Transverse colon (tissue), 4 donors: Measurements from ENCODE around the gene ESPL1. TPM values are rescaled to one million over a fixed set of nuclear protein-coding genes. Genes with fewer than 3 reads are reported as not detected.
"Not testable (repeated sequence)": the region's sequence is repeated elsewhere in the genome, so short reads cannot be mapped to it uniquely, and the experiment has no call there.

Experiments used
- DNase-seq: peaks from one replicate; pipeline ENCODE4 v3.0.0-alpha.2; 2019
- H3K27ac ChIP-seq, 4 donors: fragments of 200-600 bp; sonication (generic); 2 replicates each; pipeline ENCODE4 v1.5.1; 2016 to 2018; ENCODE audit warnings: inconsistent platforms in 4 of 4
- H3K27me3 ChIP-seq: fragments of 200-600 bp; sonication (generic); 2 replicates; pipeline ENCODE4 v1.5.1; 2017; ENCODE audit warnings: inconsistent platforms
- H3K36me3 ChIP-seq, 4 donors: fragments of 200-600 bp; sonication (generic); 2 replicates each; pipeline ENCODE4 v1.5.1; 2017 to 2019; ENCODE audit warnings: inconsistent platforms in 4 of 4
- H3K4me1 ChIP-seq, 4 donors: fragments of 200-600 bp; sonication (generic); 2 replicates each; pipeline ENCODE4 v1.5.1; 2017 to 2020; ENCODE audit warnings: inconsistent platforms in 4 of 4
- H3K4me3 ChIP-seq, 4 donors: fragments of 200-600 bp; sonication (generic); 1 replicate in 1 of 4; 2 replicates in 3 of 4; pipeline versions ENCODE4 v1.5.1 to v1.6.1; 2017 to 2019; ENCODE audit warnings: inconsistent platforms in 4 of 4
- H3K9me3 ChIP-seq, 2 donors: fragments of 200-600 bp; sonication (generic); 2 replicates each; pipeline ENCODE4 v1.5.1; 2017 to 2019; ENCODE audit warnings: inconsistent platforms in 2 of 2
- CTCF ChIP-seq, 5 experiments: fragments of 200-600 bp in 3 of 5; fragments of 450-650 bp in 2 of 5; sonication (generic) in 3 of 5; IDR thresholded peaks; 1 replicate in 2 of 5; 2 replicates in 3 of 5; pipeline ENCODE4 v1.5.1; 2016 to 2017; ENCODE audit warnings: antibody characterized with exemption in 5 of 5, inconsistent platforms in 3 of 5, mild to moderate bottlenecking in 2 of 5, moderate library complexity in 1 of 5
- EP300 ChIP-seq: sonication (generic); formaldehyde crosslinking; IDR thresholded peaks from one replicate; pipeline ENCODE4 v1.6.1; 2017; ENCODE audit warnings: antibody characterized with exemption, low read depth
- POLR2A ChIP-seq: fragments of 450-650 bp; IDR thresholded peaks from one replicate; pipeline ENCODE4 v1.6.1; 2016; ENCODE audit warnings: antibody characterized with exemption, mild to moderate bottlenecking, moderate library complexity
- POLR2AphosphoS5 ChIP-seq, 3 donors: sonication (generic); formaldehyde crosslinking; IDR thresholded peaks; one replicate each; pipeline ENCODE4 v1.6.1; 2016; ENCODE audit warnings: antibody characterized with exemption in 3 of 3
- WGBS, 2 donors: methylation state at CpG; one replicate each; pipeline ENCODE4 v1.1.5; 2018; ENCODE audit warnings: low coverage in 1 of 2; 5-methylcytosine and 5-hydroxymethylcytosine counted together
- in situ Hi-C, 4 donors: fragments of 200-750 bp; cut with MboI; loops; one replicate each; pipeline versions ENCODE4 v1.15.0 to v1.15.1; 2017; ENCODE audit warnings: low sequenced_read_pairs in 3 of 4, low pct_ligation_motif_present in 1 of 4, low pct_unique_long_range_greater_than_20kb in 1 of 4
- intact Hi-C: fragments of 100-400 bp; cut with DNase I; formaldehyde crosslinking; loops from one replicate; pipeline ENCODE4 v1.15.1; 2023; ENCODE audit warnings: low total_unique reads
- total RNA-seq, 4 donors: library from RNA; depleted of rRNA; stranded (reverse); fragments of >200 nt; gene quantifications; one replicate each; pipeline ENCODE4 v1.1.0, GENCODE V29; 2016

Gene ESPL1
- total RNA-seq, 4 donors from 2014 or later: 6.5 to 31.8 (median 18.8) TPM

DNA sequence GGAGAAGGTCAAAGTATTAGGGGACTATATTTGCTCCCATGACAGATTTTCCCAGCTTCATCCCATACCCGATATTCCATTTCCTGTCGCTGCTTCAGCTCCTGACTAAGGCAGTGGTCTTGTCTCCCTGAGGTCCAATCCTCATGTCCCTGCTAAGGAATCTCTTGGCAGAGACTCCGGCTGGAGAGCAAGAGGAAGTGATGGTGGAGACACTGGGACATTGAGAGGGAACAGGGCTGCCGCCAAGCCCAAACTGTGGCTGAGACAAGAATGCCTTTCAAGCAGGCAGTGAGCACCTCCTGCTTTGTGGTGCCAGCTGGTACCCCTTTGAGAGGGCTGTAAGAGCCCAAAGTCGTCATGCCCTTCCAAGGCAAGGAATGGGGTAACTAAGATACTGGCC lies 62.6 kb downstream of the ESPL1 start:
- Histone ChIP-seq H3K4me3 (no peak overlapping the region), H3K36me3 (no peaks in the 10 kb centered on the region), H3K27ac (no peak overlapping the region), H3K4me1 (peaks cover 0 to 7% (median 3%) of the 10 kb centered on the region in 4 donors), H3K27me3 (peaks cover 53% of the 10 kb centered on the region), H3K9me3 (no peaks in the 10 kb centered on the region)
- intact Hi-C loops (no loop called here), in situ Hi-C loops (no loop called here)
- DNase-seq: no peak
- TF ChIP-seq CTCF (IDR thresholded peaks at IDR 0.05): no peak
- 85% methylated on average over 5 of the region's 5 CpGs; no CpG with 5 or more reads in 1 of the 2 donors for WGBS, 2 donors

DNA sequence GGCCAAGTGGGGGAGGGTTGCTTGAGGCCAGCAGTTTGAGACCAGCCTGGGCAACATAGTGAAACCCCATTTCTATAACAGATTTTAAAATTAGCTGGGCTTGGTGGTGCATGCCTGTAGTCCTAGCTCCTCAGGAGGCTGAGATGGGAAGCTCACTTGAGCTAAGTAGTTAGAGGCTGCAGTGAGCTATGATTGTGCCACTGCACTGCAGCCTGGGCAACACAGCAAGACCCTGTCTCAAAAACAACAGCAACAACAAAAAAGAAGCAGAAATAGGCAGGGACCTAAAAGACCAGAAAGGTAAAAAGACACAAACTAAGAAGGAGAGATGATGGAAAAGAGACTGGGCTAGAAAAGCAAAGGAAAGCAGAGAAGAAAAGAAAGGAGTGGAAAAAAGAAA lies 64.2 kb downstream of the ESPL1 start:
- H3K9me3 ChIP-seq, H3K4me3 ChIP-seq, H3K27ac ChIP-seq, H3K4me1 ChIP-seq, in situ Hi-C loops, DNase-seq, H3K36me3 ChIP-seq, intact Hi-C loops: not testable (repeated sequence)
- peaks cover 55% of the 10 kb centered on the region for H3K27me3 ChIP-seq

DNA sequence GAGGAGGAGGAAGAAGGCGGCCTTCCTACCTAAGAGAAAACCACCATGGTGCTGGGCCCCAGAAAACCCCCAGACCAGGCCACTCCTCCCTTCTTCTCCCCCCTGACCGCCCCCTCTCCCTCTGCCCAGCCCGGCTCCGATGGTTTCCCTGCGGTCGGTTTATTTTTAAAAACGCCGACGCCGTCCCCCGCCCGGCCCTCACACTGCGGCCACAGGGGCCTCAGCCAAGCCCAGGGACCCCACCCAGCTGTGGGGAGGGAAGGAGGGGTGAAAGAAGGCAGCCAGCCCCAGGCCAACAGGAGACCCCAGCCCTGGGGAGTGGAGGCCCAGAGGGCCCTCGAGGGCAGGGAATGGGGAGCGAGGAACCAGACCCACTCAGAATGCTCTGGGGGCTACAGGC lies 64.6 kb downstream of the ESPL1 start:
- peaks cover 55% of the 10 kb centered on the region for H3K27me3 ChIP-seq
- no peak overlapping the region for H3K27ac ChIP-seq
- no peak overlapping the region for H3K4me3 ChIP-seq
- intact Hi-C loops (no loop called here), in situ Hi-C loops (no loop called here)
- WGBS, 2 donors: 79% methylated on average over 15 of the region's 15 CpGs; no CpG with 5 or more reads in 1 of the 2 donors
- TF ChIP-seq POLR2AphosphoS5 (IDR thresholded peaks at IDR 0.05) (no peak), POLR2A (no peak), CTCF (IDR thresholded peaks at IDR 0.05) (no peak), EP300 (no peak)
- no peaks in the 10 kb centered on the region for H3K36me3 ChIP-seq
- no peaks in the 10 kb centered on the region for H3K9me3 ChIP-seq
- no peak for DNase-seq
- H3K4me1 ChIP-seq: no peaks in the 10 kb centered on the region

GRCh38 chr12:53333289-53333688 lies 65.2 kb downstream of the ESPL1 start:
- WGBS, 2 donors: 80 to 100% methylated on average over 1 to 4 of the region's 4 CpGs
- intact Hi-C loops: no loop called here
- H3K27me3 ChIP-seq: peaks cover 57% of the 10 kb centered on the region

More at GRCh38 chr12:53333289-53333688, 65.2 kb downstream of the ESPL1 start:
- DNase-seq: no peak
- in situ Hi-C loops: no loop called here
- Histone ChIP-seq H3K27ac (no peak overlapping the region), H3K4me1 (no peaks in the 10 kb centered on the region), H3K4me3 (no peak overlapping the region), H3K36me3 (no peaks in the 10 kb centered on the region), H3K9me3 (no peaks in the 10 kb centered on the region)
- no peak for TF ChIP-seq POLR2A
- TF ChIP-seq POLR2AphosphoS5 (IDR thresholded peaks at IDR 0.05): no peak
- no peak for TF ChIP-seq EP300
- no peak for TF ChIP-seq CTCF (IDR thresholded peaks at IDR 0.05)
